Measurements from ENCODE around the gene NHP2. TPM values are rescaled to one million over a fixed set of nuclear protein-coding genes. Genes with fewer than 3 reads are reported as not detected.

Gene NHP2
- 100 to 1,000 TPM; 122 to 127 TPM for total RNA-seq

DNA sequence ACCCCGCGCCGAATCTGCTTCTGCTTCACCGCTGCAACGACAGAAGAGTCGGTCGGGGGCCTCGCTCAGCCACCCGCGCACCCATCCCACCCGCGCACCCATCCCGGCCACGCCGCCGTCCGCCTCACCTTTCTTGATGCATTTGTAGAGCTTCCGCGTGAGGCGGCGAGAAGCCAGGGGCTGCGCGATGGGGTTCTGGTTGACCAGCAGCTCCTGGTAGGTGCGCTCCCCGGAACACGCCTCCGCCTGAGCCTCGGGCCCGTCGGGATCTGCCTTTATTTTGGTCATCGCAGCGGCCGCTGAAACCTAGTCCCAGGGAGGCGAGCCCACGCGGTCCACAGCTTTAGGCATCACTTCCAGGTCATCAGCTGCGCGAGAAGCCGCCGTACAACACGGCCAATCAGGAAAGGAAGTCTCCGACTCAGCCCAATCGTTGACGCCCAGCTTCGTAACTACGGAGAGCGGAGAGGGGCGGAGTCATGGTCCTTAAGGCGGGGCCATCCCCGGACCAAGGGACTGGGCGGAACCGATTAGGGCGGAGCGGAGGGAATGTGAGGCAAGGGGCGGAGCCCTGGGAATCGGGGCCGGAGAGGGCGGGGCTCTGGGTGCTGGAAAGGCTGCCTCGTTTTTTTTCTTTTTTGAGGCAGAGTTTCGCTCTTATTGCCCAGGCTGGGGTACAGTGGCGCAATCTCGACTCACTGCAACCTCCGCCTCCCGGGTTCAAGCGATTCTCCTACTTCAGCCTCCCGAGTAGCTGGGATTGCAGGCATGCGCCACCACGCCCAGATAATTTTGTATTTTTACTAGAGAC lies at the start of gene NHP2:
Gene NHP2, minus strand, starts transcription at position 356 of the 811 bp plus-strand sequence. Its CDS starts 68 bp downstream, at position 288.

DNA sequence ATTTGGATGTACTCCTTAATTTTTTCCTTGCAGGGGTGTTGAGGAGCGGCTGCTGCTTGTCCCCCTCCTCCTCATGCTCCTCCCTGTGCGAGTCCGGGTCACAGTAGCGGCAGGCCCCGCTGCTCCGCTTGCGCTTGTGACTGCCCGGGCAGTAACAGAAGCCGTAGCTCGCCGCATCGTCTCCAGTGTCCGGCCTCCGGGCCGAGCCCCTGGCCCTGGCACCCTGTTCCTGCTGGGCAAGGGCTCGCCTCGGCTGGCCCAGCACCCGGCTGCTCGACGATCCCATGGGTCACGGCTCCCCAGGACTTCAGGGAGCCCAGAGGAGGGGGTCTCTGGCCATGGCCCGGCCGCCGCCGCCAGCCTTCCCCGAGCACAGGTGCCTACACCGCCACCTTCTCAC lies 33.3 kb upstream of the NHP2 start, which contains the start of gene GMCL2:
Gene GMCL2, minus strand, starts transcription at position 358 of the 400 bp plus-strand sequence. Its CDS starts 72 bp downstream, at position 286.

DNA sequence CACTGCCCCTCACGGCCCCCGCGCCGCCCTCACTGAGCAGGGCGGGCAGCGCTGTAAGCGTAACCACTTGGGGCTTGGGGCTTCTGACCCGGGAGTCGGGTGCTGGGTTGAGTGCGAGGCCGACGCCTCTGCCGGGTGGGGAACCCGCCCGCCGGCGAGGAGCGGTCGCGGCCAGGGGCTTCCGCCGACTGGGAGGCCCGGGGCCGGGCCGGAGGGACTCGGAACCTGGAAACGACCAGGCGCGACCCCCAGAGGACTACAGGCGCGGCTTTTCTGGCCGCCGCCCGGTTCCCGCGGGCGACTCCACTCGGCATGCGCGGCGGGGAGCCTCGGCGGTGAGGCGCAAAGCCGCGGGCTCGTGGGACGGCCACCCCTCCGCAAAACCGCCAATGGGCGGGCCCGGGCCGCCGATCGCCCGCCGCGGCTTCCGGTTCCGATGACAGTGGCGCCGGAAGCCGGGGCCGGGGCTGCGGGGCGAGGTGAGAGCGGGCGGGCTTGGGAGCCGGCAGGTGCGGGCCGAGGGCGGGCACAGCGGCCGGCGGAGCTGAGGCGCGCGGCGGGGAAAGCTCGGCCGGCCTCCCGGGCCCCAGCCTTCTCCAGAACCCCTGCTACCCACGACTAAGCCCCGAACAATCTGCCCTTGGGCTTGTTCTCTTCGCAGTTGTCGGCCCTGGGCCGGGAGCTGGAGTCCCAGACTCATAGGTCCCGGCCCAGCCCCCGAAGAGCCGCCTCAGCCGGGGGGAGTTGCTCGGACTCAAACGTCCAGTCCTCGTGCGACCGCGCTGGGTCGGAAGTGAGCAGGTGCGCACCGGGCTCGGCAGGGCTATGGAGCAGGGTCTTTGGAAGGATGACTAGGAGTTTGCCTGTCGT lies 22.9 kb downstream of the NHP2 start, which contains the start of gene RMND5B:
Gene RMND5B, plus strand, starts transcription at position 439 of the 870 bp plus-strand sequence. CDS start 7,106 bp downstream, outside the sequence.

DNA sequence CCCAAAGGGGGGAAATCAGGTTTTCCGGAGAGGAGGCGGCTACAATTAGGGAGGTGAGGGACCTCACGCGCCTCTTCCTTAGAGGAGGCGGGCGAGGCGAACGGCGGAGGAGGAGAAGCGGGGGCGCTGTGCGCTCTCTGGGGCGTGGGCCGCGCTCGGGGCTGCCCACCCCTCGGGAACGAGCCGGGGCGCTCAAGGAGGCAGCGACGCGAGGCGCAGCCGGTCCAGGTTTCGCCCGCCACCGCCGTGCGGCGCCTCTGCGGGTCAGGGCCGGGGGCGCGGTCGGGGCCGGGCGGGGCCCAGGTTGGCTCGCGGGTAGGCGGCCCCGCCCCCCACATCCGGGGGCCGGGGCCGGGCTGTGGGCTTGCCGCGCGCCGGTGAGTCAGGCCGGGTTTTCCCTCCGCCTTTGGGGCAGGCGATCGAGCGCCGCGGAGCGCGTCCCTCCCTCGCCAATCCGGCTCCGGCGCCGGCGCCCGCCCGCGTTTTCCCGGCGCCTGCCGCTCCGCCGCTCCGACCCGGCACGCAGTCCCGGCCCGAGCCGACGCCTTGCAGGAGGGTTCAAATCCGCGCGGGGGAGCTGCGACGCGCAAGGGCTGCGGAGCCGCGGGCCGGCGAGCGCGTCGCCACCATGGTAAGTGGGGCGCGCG lies 40.4 kb downstream of the NHP2 start, which contains the start of gene N4BP3:
Gene N4BP3, plus strand, starts transcription at position 392 of the 647 bp plus-strand sequence. CDS start 6,052 bp downstream, outside the sequence.

Other genes starting within 250 kb of the NHP2 start
- gene PROP1, start 157.6 kb downstream of the NHP2 start, total RNA-seq = not detected
- 1 to 10 TPM; 3.4 to 3.8 TPM for gene N4BP3, start 40.4 kb downstream of the NHP2 start, total RNA-seq
- 10 to 100 TPM; 26.1 to 29.1 TPM for gene RMND5B, start 22.9 kb downstream of the NHP2 start, total RNA-seq
- gene GMCL2, start 33.5 kb upstream of the NHP2 start, total RNA-seq = not detected
- 100 to 1,000 TPM; 156 to 159 TPM for gene HNRNPAB, start 50.6 kb upstream of the NHP2 start, total RNA-seq
- 100 to 1,000 TPM; 158 to 163 TPM for gene PHYKPL, start 78.9 kb upstream of the NHP2 start, total RNA-seq